ENCODE data around the gene ZFAND3.
"Not testable (repeated sequence)": the region's sequence is repeated elsewhere in the genome, so short reads cannot be mapped to it uniquely, and the experiment has no call there.

Gene ZFAND3

GRCh38 chr6:37974943-37975342, 155.4 kb downstream of the ZFAND3 start:
- DNase-seq = no peak

- no peak for DNase-seq
These were observed 158.2 kb downstream of the ZFAND3 start for GRCh38 chr6:37977715-37978114.

GRCh38 chr6:37979392-37980221, 160.1 kb downstream of the ZFAND3 start:
- DNase-seq = no peak

- no peak for DNase-seq
These were observed 160.7 kb downstream of the ZFAND3 start for GRCh38 chr6:37980222-37980595.

- no peak for DNase-seq
These were observed 162.1 kb downstream of the ZFAND3 start for GRCh38 chr6:37981626-37982025.

GRCh38 chr6:37982317-37982716, 162.8 kb downstream of the ZFAND3 start:
- no peak for DNase-seq

GRCh38 chr6:37983720-37984501, 164.4 kb downstream of the ZFAND3 start:
- DNase-seq = no peak

- DNase-seq = no peak
These were observed 165.1 kb downstream of the ZFAND3 start for GRCh38 chr6:37984578-37984977.

GRCh38 chr6:37985355-37985754, 165.8 kb downstream of the ZFAND3 start:
- no peak for DNase-seq

GRCh38 chr6:37987018-37987417, 167.5 kb downstream of the ZFAND3 start:
- DNase-seq = no peak

GRCh38 chr6:37987559-37987958, 168.0 kb downstream of the ZFAND3 start:
- DNase-seq = no peak

- DNase-seq = no peak
These were observed 168.6 kb downstream of the ZFAND3 start for GRCh38 chr6:37988127-37988526.

GRCh38 chr6:37988696-37989095, 169.2 kb downstream of the ZFAND3 start:
- DNase-seq = no peak

GRCh38 chr6:37990762-37991525, 171.4 kb downstream of the ZFAND3 start:
- no peak for DNase-seq

- DNase-seq = no peak
These were observed 173.2 kb downstream of the ZFAND3 start for GRCh38 chr6:37992749-37993148.

- DNase-seq = not testable (repeated sequence)
These were observed 173.7 kb downstream of the ZFAND3 start for GRCh38 chr6:37993194-37993593.

- no peak for DNase-seq
These were observed 174.1 kb downstream of the ZFAND3 start for GRCh38 chr6:37993596-37993995.

- no peak for DNase-seq
These were observed 174.7 kb downstream of the ZFAND3 start for GRCh38 chr6:37994223-37994622.

- DNase-seq = no peak
These were observed 178.8 kb downstream of the ZFAND3 start for GRCh38 chr6:37998366-37998765.

GRCh38 chr6:38001386-38001785, 181.9 kb downstream of the ZFAND3 start:
- DNase-seq = no peak

- DNase-seq = no peak
These were observed 185.4 kb downstream of the ZFAND3 start for GRCh38 chr6:38004908-38005307.

- no peak for DNase-seq
These were observed 192.4 kb downstream of the ZFAND3 start for GRCh38 chr6:38011937-38012336.

- DNase-seq = no peak
These were observed 193.0 kb downstream of the ZFAND3 start for GRCh38 chr6:38012573-38012972.

Data from NCI-H1694 treated with DMSO at 0.1 percent for 48 hours (cell line).